Neural cell (in vitro differentiated cells): ENCODE measurements around the gene RESF1. TPM values are rescaled to one million over a fixed set of nuclear protein-coding genes. Genes with fewer than 3 reads are reported as not detected.

Experiments used
- H2AFZ ChIP-seq: fragments of 200-600, 300-800 bp; sonication (generic), shearing (Covaris generic); 2 replicates; pipeline ENCODE4 v1.6.0; 2014; ENCODE audit warnings: low read depth, mild to moderate bottlenecking, antibody characterized with exemption, low read length, moderate library complexity
- H3F3A ChIP-seq: fragments of 200-600 bp; shearing (Covaris generic); 2 replicates; pipeline ENCODE4 v1.6.1; 2016; ENCODE audit warnings: mild to moderate bottlenecking, moderate library complexity, mixed read lengths, antibody characterized with exemption, low read length; ENCODE audit not compliant: insufficient read depth, poor library complexity, severe bottlenecking
- H3K27ac ChIP-seq: fragments of 200-600, 300-800 bp; sonication (generic), shearing (Covaris generic); 2 replicates; pipeline ENCODE4 v1.5.1; 2014; ENCODE audit warnings: mild to moderate bottlenecking, low read length, moderate library complexity
- H3K27me3 ChIP-seq: fragments of 300-800, 200-600 bp; sonication (generic), shearing (Covaris generic); 2 replicates; pipeline ENCODE4 v1.6.0; 2014; ENCODE audit warnings: mild to moderate bottlenecking, low read depth, low read length, moderate library complexity; ENCODE audit not compliant: insufficient read depth
- H3K36me3 ChIP-seq: fragments of 300-800, 200-600 bp; sonication (generic), shearing (Covaris generic); 2 replicates; pipeline ENCODE4 v1.5.1; 2014; ENCODE audit warnings: mild to moderate bottlenecking, antibody characterized with exemption, low read length, moderate library complexity; ENCODE audit not compliant: insufficient read depth
- H3K4me2 ChIP-seq: fragments of 300-800, 200-600 bp; sonication (generic), shearing (Covaris generic); 2 replicates; pipeline ENCODE4 v1.6.0; 2014; ENCODE audit warnings: mild to moderate bottlenecking, low read length
- H3K4me3 ChIP-seq: fragments of 300-800, 200-600 bp; sonication (generic), shearing (Covaris generic); 2 replicates; pipeline ENCODE4 v1.5.1; 2014; ENCODE audit warnings: mild to moderate bottlenecking, low read length, moderate library complexity
- H3K79me2 ChIP-seq: fragments of 200-600 bp; shearing (Covaris generic); replicated peaks from 2 replicates; pipeline ENCODE4 v1.6.0; 2014; ENCODE audit warnings: mild to moderate bottlenecking, low read length, moderate library complexity; ENCODE audit not compliant: insufficient read depth
- H3K9ac ChIP-seq: fragments of 300-800, 200-600 bp; sonication (generic), shearing (Covaris generic); 2 replicates; pipeline ENCODE4 v1.6.1; 2016; ENCODE audit warnings: mild to moderate bottlenecking, low read length, mixed read lengths
- H3K9me2 ChIP-seq: fragments of 200-600 bp; shearing (Covaris generic); 2 replicates; pipeline ENCODE4 v1.6.1; 2016; ENCODE audit warnings: mild to moderate bottlenecking, low read length, mixed read lengths; ENCODE audit not compliant: insufficient read depth
- H3K9me3 ChIP-seq: fragments of 200-600, 300-800 bp; sonication (generic), shearing (Covaris generic); 2 replicates; pipeline ENCODE4 v1.6.1; 2016; ENCODE audit warnings: mild to moderate bottlenecking, mixed run types, low read length, moderate library complexity, mixed read lengths
- H4K20me1 ChIP-seq: fragments of 200-600 bp; shearing (Covaris generic); 2 replicates; pipeline ENCODE4 v1.6.1; 2016; ENCODE audit warnings: mild to moderate bottlenecking, mixed run types; ENCODE audit not compliant: insufficient read depth
- EP300 ChIP-seq: fragments of 450-650 bp; conservative IDR thresholded peaks from 2 replicates; pipeline ENCODE4 v1.6.1; 2014; ENCODE audit warnings: antibody characterized with exemption, mild to moderate bottlenecking, moderate library complexity; ENCODE audit not compliant: poor library complexity, severe bottlenecking
- EZH2 ChIP-seq: fragments of 200-600, 300-800 bp; shearing (Covaris generic), sonication (generic); IDR thresholded peaks from 2 replicates; pipeline ENCODE4 v1.6.1; 2014; ENCODE audit warnings: antibody characterized with exemption, low read length, borderline replicate concordance, mild to moderate bottlenecking; ENCODE audit not compliant: insufficient read depth, poor library complexity, severe bottlenecking
- MXI1 ChIP-seq: fragments of 450-650 bp; conservative IDR thresholded peaks from 2 replicates; pipeline ENCODE4 v1.6.1; 2014; ENCODE audit warnings: antibody characterized with exemption, mild to moderate bottlenecking; ENCODE audit not compliant: poor library complexity, severe bottlenecking
- POLR2AphosphoS5 ChIP-seq: IDR thresholded peaks from 2 replicates; pipeline ENCODE4 v1.6.1; 2012
- RAD21 ChIP-seq: fragments of 450-650 bp; conservative IDR thresholded peaks from 2 replicates; pipeline ENCODE4 v1.6.1; 2014; ENCODE audit warnings: antibody characterized with exemption, mild to moderate bottlenecking, moderate library complexity
- SMC3 ChIP-seq: fragments of 450-650 bp; conservative IDR thresholded peaks from 2 replicates; pipeline ENCODE4 v1.6.1; 2014; ENCODE audit warnings: antibody characterized with exemption, mild to moderate bottlenecking, moderate library complexity; ENCODE audit not compliant: poor library complexity
- TAF1 ChIP-seq: IDR thresholded peaks from 2 replicates; pipeline ENCODE4 v1.6.1; 2012; ENCODE audit warnings: low read depth
- polyA plus RNA-seq: library from polyadenylated mRNA; depleted of rRNA; stranded (reverse); fragments of >200 nt; gene quantifications from 2 replicates; pipeline ENCODE4 v1.2.3, GENCODE V29; 2014
- TF ChIP-seq, protein P1 (sequence below): IDR thresholded peaks from 2 replicates; pipeline ENCODE4 v1.6.1; 2012; ENCODE audit warnings: borderline replicate concordance
- TF ChIP-seq, protein P2 (sequence below): fragments of 450-650 bp; IDR thresholded peaks from 2 replicates; pipeline ENCODE4 v1.5.1; 2014; ENCODE audit warnings: antibody characterized with exemption, mild to moderate bottlenecking, moderate library complexity; ENCODE audit not compliant: poor library complexity, severe bottlenecking

RESF1 gene
- polyA plus RNA-seq, 1 donor from 2014 or later: 37.0 TPM

DNA sequence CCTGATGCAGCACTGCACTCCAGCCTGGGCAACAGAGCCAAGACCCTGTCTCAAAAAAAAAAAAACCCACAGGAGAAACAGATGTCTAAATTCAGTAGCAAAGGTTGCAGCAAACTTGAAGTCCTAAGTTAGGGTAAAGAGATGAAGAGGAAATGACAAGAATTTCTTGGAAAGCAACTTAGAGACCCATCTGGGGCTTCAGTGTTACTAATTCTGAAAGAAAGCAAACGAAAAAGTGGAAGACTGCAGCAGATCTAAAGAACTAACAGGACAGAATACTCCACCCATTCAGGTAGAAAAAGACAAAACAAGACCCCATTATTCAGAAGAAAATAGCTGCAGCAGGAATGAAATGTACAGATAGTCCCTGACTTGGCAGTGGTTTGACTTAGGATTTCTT, 31.9 kb downstream of the RESF1 start:
- Histone ChIP-seq H4K20me1 (no peaks in the 10 kb centered on the region), H3K27me3 (no peaks in the 10 kb centered on the region), H3F3A (no peaks in the 10 kb centered on the region), H3K9ac (no peak overlapping the region), H3K79me2 (peaks cover 5% of the 10 kb centered on the region), H3K27ac (no peak overlapping the region), H3K4me3 (no peak overlapping the region), H3K9me3 (peaks cover 4% of the 10 kb centered on the region), H3K36me3 (peaks cover 11% of the 10 kb centered on the region), H3K9me2 (no peaks in the 10 kb centered on the region), H2AFZ (no peak overlapping the region), H3K4me2 (no peak overlapping the region)
- TF ChIP-seq, protein P1, sequence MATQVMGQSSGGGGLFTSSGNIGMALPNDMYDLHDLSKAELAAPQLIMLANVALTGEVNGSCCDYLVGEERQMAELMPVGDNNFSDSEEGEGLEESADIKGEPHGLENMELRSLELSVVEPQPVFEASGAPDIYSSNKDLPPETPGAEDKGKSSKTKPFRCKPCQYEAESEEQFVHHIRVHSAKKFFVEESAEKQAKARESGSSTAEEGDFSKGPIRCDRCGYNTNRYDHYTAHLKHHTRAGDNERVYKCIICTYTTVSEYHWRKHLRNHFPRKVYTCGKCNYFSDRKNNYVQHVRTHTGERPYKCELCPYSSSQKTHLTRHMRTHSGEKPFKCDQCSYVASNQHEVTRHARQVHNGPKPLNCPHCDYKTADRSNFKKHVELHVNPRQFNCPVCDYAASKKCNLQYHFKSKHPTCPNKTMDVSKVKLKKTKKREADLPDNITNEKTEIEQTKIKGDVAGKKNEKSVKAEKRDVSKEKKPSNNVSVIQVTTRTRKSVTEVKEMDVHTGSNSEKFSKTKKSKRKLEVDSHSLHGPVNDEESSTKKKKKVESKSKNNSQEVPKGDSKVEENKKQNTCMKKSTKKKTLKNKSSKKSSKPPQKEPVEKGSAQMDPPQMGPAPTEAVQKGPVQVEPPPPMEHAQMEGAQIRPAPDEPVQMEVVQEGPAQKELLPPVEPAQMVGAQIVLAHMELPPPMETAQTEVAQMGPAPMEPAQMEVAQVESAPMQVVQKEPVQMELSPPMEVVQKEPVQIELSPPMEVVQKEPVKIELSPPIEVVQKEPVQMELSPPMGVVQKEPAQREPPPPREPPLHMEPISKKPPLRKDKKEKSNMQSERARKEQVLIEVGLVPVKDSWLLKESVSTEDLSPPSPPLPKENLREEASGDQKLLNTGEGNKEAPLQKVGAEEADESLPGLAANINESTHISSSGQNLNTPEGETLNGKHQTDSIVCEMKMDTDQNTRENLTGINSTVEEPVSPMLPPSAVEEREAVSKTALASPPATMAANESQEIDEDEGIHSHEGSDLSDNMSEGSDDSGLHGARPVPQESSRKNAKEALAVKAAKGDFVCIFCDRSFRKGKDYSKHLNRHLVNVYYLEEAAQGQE: no peak
- TF ChIP-seq, protein P2, sequence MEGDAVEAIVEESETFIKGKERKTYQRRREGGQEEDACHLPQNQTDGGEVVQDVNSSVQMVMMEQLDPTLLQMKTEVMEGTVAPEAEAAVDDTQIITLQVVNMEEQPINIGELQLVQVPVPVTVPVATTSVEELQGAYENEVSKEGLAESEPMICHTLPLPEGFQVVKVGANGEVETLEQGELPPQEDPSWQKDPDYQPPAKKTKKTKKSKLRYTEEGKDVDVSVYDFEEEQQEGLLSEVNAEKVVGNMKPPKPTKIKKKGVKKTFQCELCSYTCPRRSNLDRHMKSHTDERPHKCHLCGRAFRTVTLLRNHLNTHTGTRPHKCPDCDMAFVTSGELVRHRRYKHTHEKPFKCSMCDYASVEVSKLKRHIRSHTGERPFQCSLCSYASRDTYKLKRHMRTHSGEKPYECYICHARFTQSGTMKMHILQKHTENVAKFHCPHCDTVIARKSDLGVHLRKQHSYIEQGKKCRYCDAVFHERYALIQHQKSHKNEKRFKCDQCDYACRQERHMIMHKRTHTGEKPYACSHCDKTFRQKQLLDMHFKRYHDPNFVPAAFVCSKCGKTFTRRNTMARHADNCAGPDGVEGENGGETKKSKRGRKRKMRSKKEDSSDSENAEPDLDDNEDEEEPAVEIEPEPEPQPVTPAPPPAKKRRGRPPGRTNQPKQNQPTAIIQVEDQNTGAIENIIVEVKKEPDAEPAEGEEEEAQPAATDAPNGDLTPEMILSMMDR: no peak
- no peak for TF ChIP-seq EZH2
- no peak for TF ChIP-seq MXI1
- TF ChIP-seq TAF1: no peak
- TF ChIP-seq POLR2AphosphoS5: no peak
- TF ChIP-seq RAD21: no peak
- no peak for TF ChIP-seq SMC3
- no peak for TF ChIP-seq EP300

DNA sequence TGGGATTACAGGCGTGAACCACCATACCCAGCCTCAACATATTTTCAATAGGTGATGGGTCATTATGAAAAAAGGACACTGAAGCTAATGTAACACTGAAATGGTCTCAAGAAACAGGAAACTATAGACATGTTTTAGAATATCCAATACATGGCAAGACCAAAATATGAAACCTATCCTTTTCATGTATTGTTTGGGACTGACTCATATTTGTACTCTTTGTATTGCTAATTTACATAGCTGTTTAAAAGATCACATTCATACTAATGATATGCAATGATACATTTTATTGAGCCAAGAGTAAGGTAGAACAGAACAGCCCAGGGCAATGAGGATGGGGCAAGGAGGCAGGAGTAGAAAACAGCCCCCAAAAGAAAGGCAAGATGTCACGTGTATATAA, 32.6 kb downstream of the RESF1 start:
- H3F3A ChIP-seq: no peaks in the 10 kb centered on the region
- H4K20me1 ChIP-seq: no peaks in the 10 kb centered on the region
- no peak overlapping the region for H3K4me2 ChIP-seq
- peaks cover 5% of the 10 kb centered on the region for H3K79me2 ChIP-seq
- peaks cover 14% of the 10 kb centered on the region for H3K36me3 ChIP-seq
- TF ChIP-seq POLR2AphosphoS5 (no peak), SMC3 (no peak), EP300 (no peak), TAF1 (no peak), RAD21 (no peak), EZH2 (no peak), MXI1 (no peak)
- TF ChIP-seq, protein P1: no peak
- TF ChIP-seq, protein P2: no peak
- no peak overlapping the region for H3K4me3 ChIP-seq
- peaks cover 4% of the 10 kb centered on the region for H3K9me3 ChIP-seq
- no peak overlapping the region for H2AFZ ChIP-seq
- H3K9ac ChIP-seq: no peak overlapping the region
- H3K9me2 ChIP-seq: no peaks in the 10 kb centered on the region
- no peak overlapping the region for H3K27ac ChIP-seq
- H3K27me3 ChIP-seq: no peaks in the 10 kb centered on the region
